HG03354 (cell line): Measurements from ENCODE around the gene BICD2.
"Not testable (repeated sequence)": the region's sequence is repeated elsewhere in the genome, so short reads cannot be mapped to it uniquely, and the experiment has no call there.

Experiments used
- ATAC-seq: cut with Tn5 transposase; IDR thresholded peaks from one replicate; pipeline ENCODE4 v1.9.1; 2021; ENCODE audit warnings: mild to moderate bottlenecking; ENCODE audit not compliant: unreplicated experiment, poor library complexity, severe bottlenecking

BICD2 gene

DNA sequence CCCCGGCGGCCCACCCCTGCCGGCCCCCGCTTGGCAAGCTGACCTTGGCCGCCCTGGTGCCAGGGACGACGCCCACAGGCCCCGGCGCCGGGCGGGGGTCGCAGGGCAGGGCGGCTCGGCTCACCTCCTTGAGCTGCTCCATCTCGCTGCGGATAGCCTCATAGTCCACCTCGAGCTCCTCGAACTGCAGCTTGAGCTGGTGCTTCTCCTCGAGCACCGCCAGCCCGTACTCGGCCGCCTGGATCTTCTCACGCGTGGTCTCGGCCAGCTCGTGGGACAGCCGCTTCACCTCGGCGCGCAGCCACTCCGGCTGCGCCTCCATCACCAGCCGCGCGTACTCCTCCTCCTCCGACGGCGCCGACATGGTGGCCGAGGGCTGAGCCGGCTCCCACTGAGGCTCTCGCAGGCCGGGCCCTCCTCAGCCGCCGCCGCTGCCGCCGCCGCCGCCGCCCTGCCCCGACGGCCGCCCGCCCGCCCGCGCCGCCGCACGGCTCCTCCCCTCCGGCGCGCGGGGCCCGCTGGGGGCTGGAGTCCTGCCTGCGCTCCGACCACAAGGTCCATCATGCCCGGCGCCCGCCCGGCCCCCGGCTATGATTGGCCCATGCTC is at the start of gene BICD2:
Gene BICD2 (minus strand): TSS at position 453 of the 607 bp plus-strand sequence. CDS start 89 bp downstream, at position 364.
- ATAC-seq: peak; percentile 94

DNA sequence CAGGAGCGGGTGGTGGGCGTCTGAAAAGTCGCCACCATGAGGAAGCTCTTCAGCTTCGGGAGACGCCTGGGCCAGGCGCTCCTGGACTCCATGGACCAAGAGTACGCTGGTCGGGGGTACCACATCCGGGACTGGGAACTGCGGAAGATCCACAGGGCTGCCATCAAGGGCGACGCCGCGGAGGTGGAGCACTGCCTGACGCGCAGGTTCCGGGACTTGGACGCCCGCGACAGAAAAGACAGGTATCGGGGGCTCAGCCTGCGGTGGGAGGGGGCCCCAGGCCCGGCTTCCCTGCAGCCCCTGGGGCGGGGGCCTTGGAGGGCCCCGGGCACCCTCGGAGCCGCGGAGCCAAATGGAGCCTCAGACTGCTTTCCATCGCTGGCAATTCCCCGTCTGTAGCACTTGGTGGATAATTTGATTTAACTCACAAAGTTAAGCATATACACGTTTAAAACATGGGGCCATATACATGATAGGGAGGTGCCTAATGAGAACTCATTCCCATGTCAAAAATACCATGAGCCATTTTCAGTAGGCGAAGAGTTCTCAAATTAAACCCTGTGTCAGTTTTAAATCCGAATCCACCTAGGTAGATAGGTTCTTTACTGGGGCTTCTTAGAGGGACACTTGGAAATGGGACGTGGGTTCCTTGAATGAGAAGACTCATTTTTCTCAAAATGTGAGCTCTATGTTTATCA is 45.1 kb upstream of the BICD2 start:
- not testable (repeated sequence) for ATAC-seq

GRCh38 chr9:92808726-92809451 is 44.3 kb upstream of the BICD2 start:
- ATAC-seq: no peak

DNA sequence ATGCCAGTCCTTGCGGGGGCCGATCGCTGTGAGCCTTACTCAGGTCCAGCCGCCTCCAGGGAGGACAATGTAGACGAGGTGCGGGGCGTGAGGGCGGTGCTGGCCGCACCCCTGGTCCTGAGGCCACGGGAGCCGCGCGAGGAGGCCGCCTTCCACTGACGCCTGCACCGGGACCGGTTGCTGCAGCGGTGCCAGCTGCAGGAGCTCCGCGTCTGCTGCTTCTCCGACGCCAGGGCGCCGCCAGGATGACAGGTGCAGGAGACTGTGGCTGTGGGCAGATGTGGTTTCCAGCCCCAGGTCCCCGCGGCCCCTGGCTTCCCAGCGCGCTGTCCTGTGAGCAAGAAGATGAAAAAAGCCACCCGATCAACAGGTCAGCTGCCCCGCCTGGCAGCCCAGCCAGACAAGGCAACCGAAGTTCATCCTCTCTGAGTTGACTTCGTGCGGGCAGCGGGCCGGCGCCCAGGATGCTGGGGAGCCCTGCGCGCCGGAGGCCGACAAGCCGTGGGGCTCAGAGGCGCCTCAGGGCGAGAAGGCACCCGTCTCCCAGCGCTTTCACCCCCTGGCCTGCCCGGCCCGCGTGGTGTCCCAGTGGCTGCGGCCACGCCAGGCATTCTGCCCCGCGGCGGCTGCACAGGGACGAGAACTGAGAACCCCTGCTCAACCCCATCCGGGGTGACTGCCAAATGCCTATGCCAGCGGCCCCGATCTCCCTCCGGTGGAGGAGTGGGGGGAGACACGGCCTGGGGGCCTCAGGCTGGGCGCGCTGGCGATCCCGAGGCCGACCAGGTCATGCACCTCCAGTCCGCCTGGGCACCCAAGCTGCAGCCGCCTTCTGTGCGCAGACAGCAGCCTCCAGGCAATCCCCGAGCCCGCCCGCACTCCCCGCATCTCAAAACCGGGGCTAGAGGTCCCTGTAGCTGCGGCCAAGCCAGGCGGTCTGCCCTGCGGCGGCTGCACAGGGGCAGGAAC is 43.4 kb upstream of the BICD2 start:
- no peak for ATAC-seq

DNA sequence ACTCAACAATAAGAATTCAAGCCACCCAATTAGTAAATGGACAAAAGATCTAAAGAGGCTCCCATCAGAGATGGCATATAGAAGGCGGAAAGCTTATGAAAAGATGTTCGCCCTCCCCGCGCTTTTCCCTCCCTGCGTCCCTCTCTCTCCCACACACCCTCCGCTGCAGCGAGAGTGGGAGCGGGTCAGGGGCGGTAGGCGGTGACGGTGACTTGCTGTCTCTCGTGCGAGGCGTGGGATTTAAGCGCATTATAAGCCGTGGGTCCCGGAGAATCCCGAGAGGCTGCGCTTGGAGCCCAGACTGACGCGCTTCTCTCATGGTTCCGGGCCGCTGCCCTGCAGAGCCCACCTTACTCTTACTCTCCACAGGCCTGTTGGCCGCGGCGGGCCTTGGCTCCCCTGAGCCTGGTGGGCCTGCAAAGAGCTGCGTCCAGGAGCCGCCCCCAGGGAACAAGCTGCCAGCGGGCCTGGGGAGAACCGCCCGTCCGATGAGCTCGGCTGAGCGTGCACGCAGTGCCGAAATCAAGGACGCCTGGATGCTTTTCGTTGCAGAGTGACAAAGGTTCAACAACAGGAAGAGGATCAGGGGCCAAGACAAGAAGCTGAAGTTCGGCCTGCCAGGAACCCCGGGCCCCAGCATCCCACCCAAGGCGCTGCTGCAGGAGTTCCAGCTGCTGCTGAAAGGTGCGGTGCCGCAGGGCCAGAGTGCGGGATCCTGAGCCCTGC is 42.6 kb upstream of the BICD2 start:
- no peak for ATAC-seq

DNA sequence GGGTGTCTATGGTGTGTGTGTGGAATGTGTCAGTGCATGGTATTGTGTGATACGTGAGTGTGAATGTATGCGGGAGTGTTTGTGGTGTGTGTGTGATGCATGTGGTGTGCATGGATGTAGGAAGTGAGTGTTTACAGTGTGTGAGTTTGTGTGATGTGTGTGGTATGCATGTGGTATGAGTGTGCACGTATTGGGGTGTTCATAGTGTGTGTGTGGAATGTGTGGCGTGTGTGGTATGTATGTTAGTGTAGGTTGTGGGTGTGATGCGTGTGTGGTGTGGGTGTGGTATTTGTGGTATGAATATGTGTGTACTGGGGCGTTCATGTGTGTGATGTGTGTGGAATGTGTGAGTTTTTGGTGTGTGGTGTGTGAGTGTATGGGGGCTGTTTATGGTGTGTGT is 40.1 kb upstream of the BICD2 start:
- no peak for ATAC-seq

GRCh38 chr9:92798358-92798757 is 33.7 kb upstream of the BICD2 start:
- ATAC-seq: no peak

DNA sequence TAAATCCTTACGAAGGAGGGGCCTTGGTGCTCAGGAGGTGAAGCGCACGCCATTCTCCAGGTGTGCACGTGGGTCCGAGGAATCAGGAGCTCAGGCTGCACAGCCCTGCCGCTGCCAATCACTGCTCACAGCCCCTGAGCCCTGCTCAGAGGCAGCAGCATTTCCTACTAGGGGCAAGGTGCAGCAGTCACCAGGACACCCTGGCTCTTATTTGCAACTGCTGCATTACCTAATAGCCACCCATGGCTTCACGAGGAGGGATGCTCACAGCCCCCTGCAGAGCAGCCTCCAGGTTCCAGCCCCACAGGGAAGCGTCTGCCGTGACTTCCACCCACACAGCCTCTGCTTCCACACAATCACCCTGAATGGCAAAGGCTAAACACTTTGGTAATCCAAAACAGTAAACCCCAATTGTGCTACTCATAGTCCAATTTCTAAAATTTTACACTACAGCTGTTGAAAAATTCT is 31.7 kb upstream of the BICD2 start:
- not testable (repeated sequence) for ATAC-seq

GRCh38 chr9:92795598-92796336 is 31.1 kb upstream of the BICD2 start:
- ATAC-seq: no peak

GRCh38 chr9:92795000-92795399 is 30.4 kb upstream of the BICD2 start:
- no peak for ATAC-seq

DNA sequence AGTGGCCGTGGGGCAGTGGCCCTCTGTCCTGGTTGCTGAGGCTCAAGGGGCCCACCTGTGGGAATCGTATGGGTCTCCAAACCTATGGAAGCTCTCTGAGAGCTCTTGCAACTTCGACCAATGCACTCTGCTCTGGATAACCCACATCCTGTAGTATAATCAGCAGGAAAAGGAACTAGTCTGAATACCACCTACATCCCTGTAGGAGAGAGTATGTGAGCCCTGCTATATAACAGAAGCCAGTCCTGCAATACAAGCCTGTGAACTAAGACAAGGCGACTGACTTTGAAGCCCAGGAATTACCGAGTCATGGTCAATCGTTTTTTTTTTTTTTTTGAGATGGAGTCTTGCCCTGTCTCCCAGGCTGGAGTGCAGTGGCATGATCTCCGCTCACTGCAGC is 29.8 kb upstream of the BICD2 start:
- ATAC-seq: no peak

GRCh38 chr9:92790542-92791527 is 26.2 kb upstream of the BICD2 start:
- peak; percentile 77 for ATAC-seq

DNA sequence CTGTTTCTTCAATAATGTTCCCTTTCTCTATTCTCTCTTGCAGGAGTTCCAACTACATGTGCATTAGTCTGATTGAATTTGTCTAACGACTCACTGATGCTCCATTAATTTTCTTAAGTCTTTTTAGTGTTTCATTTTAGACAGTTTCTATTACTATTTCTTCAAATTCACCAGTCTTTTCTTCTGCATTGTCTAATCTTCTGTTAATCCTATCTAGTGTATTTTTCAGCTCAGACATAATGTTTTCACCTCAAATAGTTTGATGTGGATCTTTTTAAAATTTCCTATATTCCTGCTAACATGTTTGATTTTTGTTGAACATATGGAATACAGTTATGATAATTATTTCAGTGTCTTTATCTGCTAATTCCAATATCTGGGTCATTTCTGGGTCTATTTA is 21.7 kb upstream of the BICD2 start:
- no peak for ATAC-seq

GRCh38 chr9:92781899-92782298 is 17.3 kb upstream of the BICD2 start:
- ATAC-seq: no peak

DNA sequence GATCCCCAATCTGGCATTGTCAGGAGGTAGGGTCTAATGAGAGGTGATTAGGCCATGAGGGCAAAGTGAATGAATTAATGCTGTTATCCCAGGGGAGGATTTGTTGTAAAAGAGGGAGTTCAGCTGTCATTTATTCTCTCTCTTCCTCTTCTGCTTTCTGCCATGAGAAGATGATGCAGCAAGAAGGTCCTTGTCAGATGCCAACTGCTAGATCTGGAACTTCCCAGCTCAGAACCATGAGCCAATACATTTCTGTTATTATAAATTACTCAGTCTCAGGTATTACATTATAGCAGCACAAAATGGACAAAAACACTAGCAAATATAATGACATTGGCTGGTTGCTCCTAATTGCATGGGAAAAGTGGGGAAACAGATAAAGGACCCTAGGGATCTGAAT is 15.6 kb upstream of the BICD2 start:
- ATAC-seq: no peak

DNA sequence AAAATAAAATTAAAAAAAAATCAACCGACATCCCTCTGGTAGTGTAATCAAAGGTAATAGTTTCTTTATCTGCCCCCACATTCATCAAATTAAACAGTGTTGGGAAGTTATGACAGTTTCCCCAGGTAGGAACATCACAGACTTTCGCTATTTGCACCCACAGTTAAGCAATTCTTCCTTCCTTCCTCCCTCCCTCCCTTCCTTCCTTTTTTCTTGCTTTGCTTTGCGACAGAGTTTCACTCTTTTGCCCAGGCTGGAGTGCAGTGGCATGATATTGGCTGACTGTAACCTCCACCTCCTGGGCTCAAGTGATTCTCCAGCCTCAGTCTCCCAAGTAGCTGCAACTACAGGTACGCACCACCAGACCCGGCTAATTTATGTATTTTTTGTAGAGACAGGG is 10.8 kb upstream of the BICD2 start:
- no peak for ATAC-seq

GRCh38 chr9:92774274-92774673 is 9.6 kb upstream of the BICD2 start:
- no peak for ATAC-seq
